A673 (cell line): ENCODE data around the gene LARGE1. TPM values are rescaled to one million over a fixed set of nuclear protein-coding genes. Genes with fewer than 3 reads are reported as not detected.

Experiments
- BruUV-seq: library from RNA; stranded (reverse); fragments of 400-500 nt; replicated peaks from 2 replicates; lab custom pipeline; 2021; lab: Mats Ljungman, UMichigan
- CTCF ChIA-PET: fragments of 300-600 bp; sonication (Branson Sonifier 250); formaldehyde crosslinking; loops from one replicate; lab custom pipeline; 2022; ENCODE audit warnings: antibody characterized with exemption; lab: Charles Lee
- POLR2A ChIA-PET: fragments of 300-600 bp; sonication (Branson Sonifier 250); formaldehyde crosslinking; loops from one replicate; lab custom pipeline; 2022; ENCODE audit warnings: antibody characterized with exemption; ENCODE audit not compliant: low non-redundant PET; lab: Charles Lee
- DNase-seq: peaks from one replicate; pipeline ENCODE4 v3.0.0-alpha.2; 2015; ENCODE audit warnings: low spot score
- H3K27ac ChIP-seq: fragments of 200-600 bp; sonication (generic); 2 replicates; pipeline ENCODE4 v1.5.1; 2016; ENCODE audit warnings: mixed run types, low read depth, mild to moderate bottlenecking, mixed read lengths, antibody characterized with exemption, low read length; ENCODE audit not compliant: poor library complexity, severe bottlenecking
- H3K27me3 ChIP-seq: fragments of 200-600 bp; sonication (generic); replicated peaks from 2 replicates; pipeline ENCODE4 v1.6.1; 2017; ENCODE audit warnings: mixed run types, low read depth, mild to moderate bottlenecking, mixed read lengths, antibody characterized with exemption, low read length; ENCODE audit not compliant: insufficient read depth, poor library complexity
- H3K36me3 ChIP-seq: fragments of 200-600 bp; sonication (generic); 2 replicates; pipeline ENCODE4 v1.6.1; 2016; ENCODE audit warnings: mixed run types, mild to moderate bottlenecking, mixed read lengths, antibody characterized with exemption, low read length; ENCODE audit not compliant: insufficient read depth, poor library complexity, severe bottlenecking
- H3K4me1 ChIP-seq: fragments of 200-600 bp; sonication (generic); 2 replicates; pipeline ENCODE4 v1.6.1; 2017; ENCODE audit warnings: mixed run types, mild to moderate bottlenecking, mixed read lengths, antibody characterized with exemption, low read length; ENCODE audit not compliant: insufficient read depth, poor library complexity, severe bottlenecking
- H3K4me3 ChIP-seq: fragments of 200-600 bp; sonication (generic); 2 replicates; pipeline ENCODE4 v1.5.1; 2016; ENCODE audit warnings: low read depth, mixed run types, mild to moderate bottlenecking, mixed read lengths, low read length; ENCODE audit not compliant: poor library complexity, severe bottlenecking
- H3K9me3 ChIP-seq: fragments of 200-600 bp; sonication (generic); 2 replicates; pipeline ENCODE4 v1.6.1; 2016; ENCODE audit warnings: mixed run types, low read depth, mild to moderate bottlenecking, mixed read lengths, antibody characterized with exemption, low read length; ENCODE audit not compliant: poor library complexity, severe bottlenecking
- EZH2 ChIP-seq: fragments of 200-600 bp; sonication (generic); IDR thresholded peaks from 2 replicates; pipeline ENCODE4 v1.6.1; 2017; ENCODE audit warnings: borderline replicate concordance, low read depth, mild to moderate bottlenecking, mixed read lengths, antibody characterized with exemption, low read length; ENCODE audit not compliant: poor library complexity, severe bottlenecking
- intact Hi-C: fragments of 100-400 bp; cut with micrococcal nuclease; formaldehyde crosslinking; loops from one replicate; pipeline ENCODE4 v1.10.0; 2022; ENCODE audit not compliant: unreplicated experiment
- total RNA-seq: library from RNA; stranded (reverse); gene quantifications from 2 replicates; pipeline ENCODE4 v1.2.3, GENCODE V29; 2021
- TF ChIP-seq, protein P1 (sequence below): fragments of 300-800, 200-600 bp; sonication (generic); conservative IDR thresholded peaks from 2 replicates; pipeline ENCODE4 v1.5.1; 2017; ENCODE audit warnings: low read depth, mild to moderate bottlenecking, antibody characterized with exemption, low read length, moderate library complexity, mixed read lengths

Gene LARGE1
- total RNA-seq, 1 experiment from 2014 or later = not detected

DNA sequence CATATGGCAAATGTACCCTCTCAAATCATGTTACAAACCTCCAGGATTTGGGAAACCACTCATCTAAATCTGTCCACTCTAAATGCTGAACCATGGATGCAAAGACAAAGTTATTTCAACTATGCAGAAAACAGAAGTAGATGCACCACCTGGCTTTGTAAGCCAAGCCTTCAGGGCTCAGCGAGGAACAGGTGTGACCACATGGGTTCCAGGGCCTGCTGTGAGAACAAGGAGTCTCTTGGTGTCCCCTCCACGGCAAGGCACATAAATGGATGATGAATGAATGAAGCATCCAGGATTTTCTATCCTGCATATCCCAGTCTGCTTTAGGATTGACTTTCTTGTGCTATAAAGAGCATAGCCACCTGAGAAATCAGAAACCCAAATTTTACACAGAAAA, 284.5 kb downstream of the LARGE1 start:
- no peak overlapping the region for H3K27ac ChIP-seq
- intact Hi-C loops = no loop called here
- no peaks in the 10 kb centered on the region for H3K27me3 ChIP-seq
- no peaks in the 10 kb centered on the region for H3K4me1 ChIP-seq
- no peaks in the 10 kb centered on the region for H3K36me3 ChIP-seq
- H3K9me3 ChIP-seq = peaks cover 43% of the 10 kb centered on the region
- BruUV-seq = no TSS peak
- DNase-seq = no peak
- ChIA-PET CTCF (no interaction called here), POLR2A (no interaction called here)
- no peak overlapping the region for H3K4me3 ChIP-seq
- TF ChIP-seq, protein P1, sequence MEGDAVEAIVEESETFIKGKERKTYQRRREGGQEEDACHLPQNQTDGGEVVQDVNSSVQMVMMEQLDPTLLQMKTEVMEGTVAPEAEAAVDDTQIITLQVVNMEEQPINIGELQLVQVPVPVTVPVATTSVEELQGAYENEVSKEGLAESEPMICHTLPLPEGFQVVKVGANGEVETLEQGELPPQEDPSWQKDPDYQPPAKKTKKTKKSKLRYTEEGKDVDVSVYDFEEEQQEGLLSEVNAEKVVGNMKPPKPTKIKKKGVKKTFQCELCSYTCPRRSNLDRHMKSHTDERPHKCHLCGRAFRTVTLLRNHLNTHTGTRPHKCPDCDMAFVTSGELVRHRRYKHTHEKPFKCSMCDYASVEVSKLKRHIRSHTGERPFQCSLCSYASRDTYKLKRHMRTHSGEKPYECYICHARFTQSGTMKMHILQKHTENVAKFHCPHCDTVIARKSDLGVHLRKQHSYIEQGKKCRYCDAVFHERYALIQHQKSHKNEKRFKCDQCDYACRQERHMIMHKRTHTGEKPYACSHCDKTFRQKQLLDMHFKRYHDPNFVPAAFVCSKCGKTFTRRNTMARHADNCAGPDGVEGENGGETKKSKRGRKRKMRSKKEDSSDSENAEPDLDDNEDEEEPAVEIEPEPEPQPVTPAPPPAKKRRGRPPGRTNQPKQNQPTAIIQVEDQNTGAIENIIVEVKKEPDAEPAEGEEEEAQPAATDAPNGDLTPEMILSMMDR = no peak
- no peak for TF ChIP-seq EZH2

- ChIA-PET POLR2A (no interaction called here), CTCF (no interaction called here)
- BruUV-seq = no TSS peak
- Histone ChIP-seq H3K4me1 (no peaks in the 10 kb centered on the region), H3K27ac (no peak overlapping the region), H3K36me3 (no peaks in the 10 kb centered on the region), H3K4me3 (no peak overlapping the region), H3K9me3 (peaks cover 40% of the 10 kb centered on the region), H3K27me3 (no peaks in the 10 kb centered on the region)
- intact Hi-C loops = no loop called here
- TF ChIP-seq, protein P1 = no peak
- no peak for TF ChIP-seq EZH2
- no peak for DNase-seq
Observed at GRCh38 chr22:33631777-33632176, 288.5 kb downstream of the LARGE1 start.

GRCh38 chr22:33625959-33626358, 294.3 kb downstream of the LARGE1 start:
- ChIA-PET POLR2A (no interaction called here), CTCF (no interaction called here)
- no peaks in the 10 kb centered on the region for H3K4me1 ChIP-seq
- no peak overlapping the region for H3K27ac ChIP-seq
- intact Hi-C loops = no loop called here
- no peak overlapping the region for H3K4me3 ChIP-seq
- no peaks in the 10 kb centered on the region for H3K27me3 ChIP-seq
- H3K9me3 ChIP-seq = peaks cover 31% of the 10 kb centered on the region
- no peaks in the 10 kb centered on the region for H3K36me3 ChIP-seq
- TF ChIP-seq EZH2 = no peak
- TF ChIP-seq, protein P1 = no peak
- DNase-seq = no peak
- no TSS peak for BruUV-seq
